ENCODE measurements around the gene GCNA.

Gene GCNA

DNA sequence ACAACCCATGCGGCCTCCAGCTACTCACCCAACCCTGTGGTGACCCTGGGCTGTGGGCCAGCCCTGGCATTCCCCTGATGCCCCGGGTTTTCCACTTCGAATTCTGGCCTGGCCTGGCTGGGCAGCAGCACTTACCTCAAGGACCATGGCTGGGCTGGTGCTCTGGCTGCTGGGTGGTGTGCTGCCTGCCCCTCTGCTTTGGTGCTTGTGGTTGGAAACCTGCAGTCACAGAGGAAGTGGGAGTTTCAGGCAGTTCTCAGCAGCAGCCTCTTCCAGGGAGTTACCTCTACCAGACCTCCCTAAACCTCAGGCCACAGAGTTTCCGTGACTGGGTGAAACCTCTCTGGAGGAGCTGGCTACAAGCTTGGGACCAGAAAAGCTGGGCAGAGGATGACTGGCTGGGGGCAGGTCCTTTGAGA is 40.1 kb downstream of the GCNA start, which contains the start of gene CXCR3:
TSS of gene CXCR3 (minus strand) at position 209 of the 419 bp plus-strand sequence. CDS start at position 147, 62 bp downstream.
- H3K4me3 ChIP-seq (ENCODE audit: low read depth in 1 of 2, low read length in 1 of 2) = no peak within 1 kb of the TSS
- H3K4me1 ChIP-seq (ENCODE audit: control insufficient read depth in 1 of 2, insufficient read depth in 1 of 2, low read depth in 1 of 2, low read length in 1 of 2) = no peaks in the 10 kb centered on the region
- H3K27ac ChIP-seq = no peak within 1 kb of the TSS
- H3K27me3 ChIP-seq = no peaks in the 10 kb centered on the region
- H3K9me3 ChIP-seq = no peaks in the 10 kb centered on the region
- TF ChIP-seq, protein P1, sequence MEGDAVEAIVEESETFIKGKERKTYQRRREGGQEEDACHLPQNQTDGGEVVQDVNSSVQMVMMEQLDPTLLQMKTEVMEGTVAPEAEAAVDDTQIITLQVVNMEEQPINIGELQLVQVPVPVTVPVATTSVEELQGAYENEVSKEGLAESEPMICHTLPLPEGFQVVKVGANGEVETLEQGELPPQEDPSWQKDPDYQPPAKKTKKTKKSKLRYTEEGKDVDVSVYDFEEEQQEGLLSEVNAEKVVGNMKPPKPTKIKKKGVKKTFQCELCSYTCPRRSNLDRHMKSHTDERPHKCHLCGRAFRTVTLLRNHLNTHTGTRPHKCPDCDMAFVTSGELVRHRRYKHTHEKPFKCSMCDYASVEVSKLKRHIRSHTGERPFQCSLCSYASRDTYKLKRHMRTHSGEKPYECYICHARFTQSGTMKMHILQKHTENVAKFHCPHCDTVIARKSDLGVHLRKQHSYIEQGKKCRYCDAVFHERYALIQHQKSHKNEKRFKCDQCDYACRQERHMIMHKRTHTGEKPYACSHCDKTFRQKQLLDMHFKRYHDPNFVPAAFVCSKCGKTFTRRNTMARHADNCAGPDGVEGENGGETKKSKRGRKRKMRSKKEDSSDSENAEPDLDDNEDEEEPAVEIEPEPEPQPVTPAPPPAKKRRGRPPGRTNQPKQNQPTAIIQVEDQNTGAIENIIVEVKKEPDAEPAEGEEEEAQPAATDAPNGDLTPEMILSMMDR (IDR thresholded peaks at IDR 0.05) = no peak
- peaks cover 8% of the 10 kb centered on the region for H3K36me3 ChIP-seq

DNA sequence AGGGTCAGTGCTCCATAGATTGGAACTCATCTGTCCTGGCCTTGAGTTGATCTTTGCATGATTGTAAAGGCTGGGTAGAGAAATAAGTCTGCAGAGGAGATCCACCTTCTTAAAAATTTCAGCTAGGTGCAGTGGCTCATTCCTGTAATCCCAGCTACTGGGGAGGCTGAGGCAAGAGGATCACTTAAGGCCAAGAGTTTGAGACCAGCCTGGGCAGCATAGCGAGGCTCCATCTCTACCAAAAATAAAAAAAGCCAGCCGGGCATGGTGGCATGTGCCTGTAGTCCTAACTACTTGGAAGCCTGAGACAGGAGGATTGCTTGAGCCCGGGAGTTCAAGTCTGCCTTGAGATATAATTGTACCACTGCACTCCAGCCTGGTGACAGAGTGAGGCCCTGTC is 40.5 kb downstream of the GCNA start:
- no peaks in the 10 kb centered on the region for H3K4me1 ChIP-seq (ENCODE audit: control insufficient read depth in 1 of 2, insufficient read depth in 1 of 2, low read depth in 1 of 2, low read length in 1 of 2)

DNA sequence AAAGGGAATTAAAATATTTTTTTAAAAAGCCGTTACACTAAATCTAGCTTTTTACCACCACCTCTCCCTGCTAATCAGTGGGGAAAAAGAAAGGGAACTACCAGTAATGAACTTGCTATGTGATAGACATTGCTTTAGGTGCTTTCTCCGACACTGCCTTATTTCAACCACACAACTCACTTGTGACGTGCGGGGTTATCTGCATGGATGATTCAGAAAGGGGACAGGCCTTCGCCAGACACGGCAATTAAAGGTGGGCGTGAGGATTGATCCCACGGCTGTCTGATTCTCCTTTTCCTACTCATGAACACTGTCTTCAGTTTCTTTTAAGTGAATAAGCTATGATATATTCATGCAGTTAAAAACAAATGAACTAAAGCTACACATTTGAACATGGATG is 41.0 kb downstream of the GCNA start:
- H3K36me3 ChIP-seq = no peaks in the 10 kb centered on the region
- no peak overlapping the region for H3K27ac ChIP-seq
- TF ChIP-seq, protein P1 (IDR thresholded peaks at IDR 0.05) = no peak
- H3K4me3 ChIP-seq (ENCODE audit: low read depth in 1 of 2, low read length in 1 of 2) = no peak overlapping the region
- H3K27me3 ChIP-seq = no peaks in the 10 kb centered on the region
- H3K4me1 ChIP-seq (ENCODE audit: control insufficient read depth in 1 of 2, insufficient read depth in 1 of 2, low read depth in 1 of 2, low read length in 1 of 2) = no peaks in the 10 kb centered on the region
- H3K9me3 ChIP-seq = no peaks in the 10 kb centered on the region

More for the DNA sequence above, 40.5 kb downstream of the GCNA start:
- Histone ChIP-seq H3K36me3 (peaks cover 4% of the 10 kb centered on the region), H3K27me3 (no peaks in the 10 kb centered on the region), H3K27ac (no peak overlapping the region), H3K4me3 (ENCODE audit: low read depth in 1 of 2, low read length in 1 of 2) (no peak overlapping the region), H3K9me3 (no peaks in the 10 kb centered on the region)
- TF ChIP-seq, protein P1 (IDR thresholded peaks at IDR 0.05) = no peak

DNA sequence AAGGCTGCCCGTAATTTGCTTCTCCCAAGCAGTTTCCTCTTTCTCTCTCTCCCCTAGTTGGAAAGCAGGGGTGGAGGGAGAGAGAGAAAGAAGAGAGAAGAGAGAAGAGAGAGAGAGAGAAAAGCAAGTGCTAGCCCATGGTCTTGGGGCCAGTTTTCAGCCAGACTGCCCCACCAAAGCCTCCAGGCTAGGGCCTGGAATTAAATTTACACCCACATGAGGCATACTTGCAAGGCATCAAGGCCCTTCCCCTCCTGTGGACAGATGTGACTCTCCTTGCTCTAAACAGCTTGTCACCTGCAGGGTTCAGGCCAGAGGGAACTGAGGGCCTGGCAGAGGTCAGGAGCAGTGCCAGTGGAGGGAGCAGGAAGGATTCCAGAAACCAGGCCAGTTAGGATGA is 41.7 kb downstream of the GCNA start:
- TF ChIP-seq, protein P1 (IDR thresholded peaks at IDR 0.05) = no peak
- H3K36me3 ChIP-seq = no peaks in the 10 kb centered on the region
- H3K9me3 ChIP-seq = no peaks in the 10 kb centered on the region
- H3K4me3 ChIP-seq (ENCODE audit: low read depth in 1 of 2, low read length in 1 of 2) = no peak overlapping the region
- no peaks in the 10 kb centered on the region for H3K27me3 ChIP-seq
- no peaks in the 10 kb centered on the region for H3K4me1 ChIP-seq (ENCODE audit: control insufficient read depth in 1 of 2, insufficient read depth in 1 of 2, low read depth in 1 of 2, low read length in 1 of 2)
- no peak overlapping the region for H3K27ac ChIP-seq

DNA sequence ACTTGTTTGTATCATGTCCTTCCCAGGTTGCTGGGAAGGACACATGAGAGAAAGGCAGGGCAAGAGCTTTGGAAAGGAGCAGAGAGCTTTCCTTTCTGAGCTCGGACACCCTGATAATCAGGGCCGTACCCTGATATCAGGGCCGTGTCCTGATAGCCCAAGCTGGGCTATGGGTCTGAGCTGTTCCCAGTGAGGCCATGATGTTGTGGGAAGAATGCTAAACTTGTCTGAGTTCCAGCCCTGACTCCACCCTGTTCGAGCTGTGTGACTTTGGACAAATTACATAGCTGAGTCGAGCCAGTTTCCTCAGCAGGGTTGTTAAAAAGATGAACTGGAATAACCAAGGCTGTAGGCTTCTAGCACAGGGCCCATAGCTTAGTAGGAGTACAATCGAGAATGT is 43.4 kb downstream of the GCNA start:
- no peaks in the 10 kb centered on the region for H3K36me3 ChIP-seq
- TF ChIP-seq, protein P1 (IDR thresholded peaks at IDR 0.05) = no peak
- H3K4me1 ChIP-seq (ENCODE audit: control insufficient read depth in 1 of 2, insufficient read depth in 1 of 2, low read depth in 1 of 2, low read length in 1 of 2) = no peaks in the 10 kb centered on the region
- H3K27ac ChIP-seq = no peak overlapping the region
- no peaks in the 10 kb centered on the region for H3K27me3 ChIP-seq
- no peak overlapping the region for H3K4me3 ChIP-seq (ENCODE audit: low read depth in 1 of 2, low read length in 1 of 2)
- H3K9me3 ChIP-seq = no peaks in the 10 kb centered on the region
